Stomach (tissue), 4 donors: ENCODE data around the gene CCDC78.

Experiments
- CTCF ChIP-seq, 7 experiments: fragments of 450-650 bp in 4 of 7; fragments of 200-600 bp in 3 of 7; sonication (generic) in 3 of 7; IDR thresholded peaks; one replicate each; pipeline ENCODE4 v1.5.1; 2016 to 2019; ENCODE audit warnings: antibody characterized with exemption in 7 of 7, control low read depth in 2 of 7, mild to moderate bottlenecking in 1 of 7
- EP300 ChIP-seq: sonication (generic); formaldehyde crosslinking; IDR thresholded peaks from one replicate; pipeline ENCODE4 v1.6.1; 2017; ENCODE audit warnings: antibody characterized with exemption
- POLR2AphosphoS5 ChIP-seq, 3 donors: sonication (generic); formaldehyde crosslinking; IDR thresholded peaks; one replicate each; pipeline ENCODE4 v1.6.1; 2016; ENCODE audit warnings: antibody characterized with exemption in 3 of 3

- TF ChIP-seq POLR2AphosphoS5 (IDR thresholded peaks at IDR 0.05) (no peak), CTCF (IDR thresholded peaks at IDR 0.05) (no peak), EP300 (no peak)
Observed at GRCh38 chr16:717450-718245, 8.6 kb downstream of the CCDC78 start.
